Measurements from ENCODE around the gene PADI4. TPM values are rescaled to one million over a fixed set of nuclear protein-coding genes. Genes with fewer than 3 reads are reported as not detected.

PADI4 gene
- total and polyA plus RNA-seq, 8 donors, result 0.77 to 13.8 (median 1.8) TPM

GRCh38 chr1:17400725-17401341, 92.8 kb downstream of the PADI4 start:
- DNase-seq, result no peak
- Histone ChIP-seq H3K27ac (no peak overlapping the region), H3K36me3 (no peaks in the 10 kb centered on the region), H3K4me3 (no peak overlapping the region), H3K4me1 (no peaks in the 10 kb centered on the region), H3K9me3 (no peaks in the 10 kb centered on the region), H3K27me3 (no peaks in the 10 kb centered on the region)
- no peak for TF ChIP-seq CTCF (IDR thresholded peaks at IDR 0.05)
- intact Hi-C loops (cut with DNase I), result no loop called here
- ATAC-seq, result no peak

- Histone ChIP-seq H3K27ac (no peak overlapping the region), H3K9me3 (no peaks in the 10 kb centered on the region), H3K36me3 (peaks cover 0 to 3% of the 10 kb centered on the region in 2 donors), H3K4me3 (no peak overlapping the region), H3K27me3 (no peaks in the 10 kb centered on the region), H3K4me1 (no peaks in the 10 kb centered on the region)
- no peak for DNase-seq
- no peak for TF ChIP-seq CTCF (IDR thresholded peaks at IDR 0.05)
- intact Hi-C loops (cut with DNase I), result no loop called here
- no peak for ATAC-seq
Measured at GRCh38 chr1:17401841-17402240, 93.8 kb downstream of the PADI4 start.

GRCh38 chr1:17403081-17403480, 95.1 kb downstream of the PADI4 start:
- Histone ChIP-seq H3K36me3 (peaks cover 0 to 15% of the 10 kb centered on the region in 2 donors), H3K27me3 (no peaks in the 10 kb centered on the region), H3K27ac (no peak overlapping the region), H3K4me1 (no peaks in the 10 kb centered on the region), H3K9me3 (no peaks in the 10 kb centered on the region), H3K4me3 (no peak overlapping the region)
- intact Hi-C loops (cut with DNase I), result no loop called here
- ATAC-seq (no peak), DNase-seq (no peak)
- TF ChIP-seq CTCF (IDR thresholded peaks at IDR 0.05), result no peak

- DNase-seq (no peak), ATAC-seq (no peak)
- Histone ChIP-seq H3K36me3 (peaks cover 0 to 26% of the 10 kb centered on the region in 2 donors), H3K9me3 (no peaks in the 10 kb centered on the region), H3K4me1 (no peaks in the 10 kb centered on the region), H3K27me3 (no peaks in the 10 kb centered on the region), H3K4me3 (no peak overlapping the region), H3K27ac (no peak overlapping the region)
- intact Hi-C loops (cut with DNase I), result no loop called here
- no peak for TF ChIP-seq CTCF (IDR thresholded peaks at IDR 0.05)
Measured at GRCh38 chr1:17404034-17404684, 96.2 kb downstream of the PADI4 start.

- intact Hi-C loops (cut with DNase I), result no loop called here
- Histone ChIP-seq H3K4me1 (no peaks in the 10 kb centered on the region), H3K36me3 (peaks cover 0 to 33% of the 10 kb centered on the region in 2 donors), H3K9me3 (no peaks in the 10 kb centered on the region), H3K27ac (no peak overlapping the region), H3K4me3 (no peak overlapping the region), H3K27me3 (no peaks in the 10 kb centered on the region)
- DNase-seq (no peak), ATAC-seq (no peak)
- no peak for TF ChIP-seq CTCF (IDR thresholded peaks at IDR 0.05)
Measured at GRCh38 chr1:17404820-17405219, 96.8 kb downstream of the PADI4 start.

Data from left lung (tissue), 10 donors.